Thyroid gland (tissue), 4 donors: ENCODE data around the gene PSME1. TPM values are rescaled to one million over a fixed set of nuclear protein-coding genes. Genes with fewer than 3 reads are reported as not detected.

ENCODE experiments used
- DNase-seq, 2 donors: peaks; one replicate each; pipeline ENCODE4 v3.0.0-alpha.2; 2019
- H3K27ac ChIP-seq, 3 donors: fragments of 200-600 bp; sonication (generic); 1 replicate in 2 of 3; 2 replicates in 1 of 3; pipeline ENCODE4 v1.5.1; 2016 to 2019; ENCODE audit warnings: mild to moderate bottlenecking in 1 of 3, moderate library complexity in 1 of 3
- H3K27me3 ChIP-seq: fragments of 200-600 bp; sonication (generic); one replicate; pipeline ENCODE4 v1.5.1; 2019
- H3K36me3 ChIP-seq, 2 donors: fragments of 200-600 bp; sonication (generic); one replicate each; pipeline ENCODE4 v1.5.1; 2016 to 2019
- H3K4me1 ChIP-seq, 2 donors: fragments of 200-600 bp; sonication (generic); one replicate each; pipeline ENCODE4 v1.5.1; 2017 to 2019
- H3K4me3 ChIP-seq, 3 donors: fragments of 200-600 bp; sonication (generic); replicated peaks in 1 of 3; 1 replicate in 2 of 3; 2 replicates in 1 of 3; pipeline ENCODE4 v1.5.1; 2016; ENCODE audit warnings: mild to moderate bottlenecking in 1 of 3
- H3K9me3 ChIP-seq: fragments of 200-600 bp; sonication (generic); one replicate; pipeline ENCODE4 v1.5.1; 2017
- POLR2A ChIP-seq, 2 donors: fragments of 450-650 bp; IDR thresholded peaks; one replicate each; pipeline ENCODE4 v1.6.1; 2017; ENCODE audit warnings: antibody characterized with exemption in 2 of 2, mild to moderate bottlenecking in 2 of 2, moderate library complexity in 1 of 2
- WGBS, 2 donors: methylation state at CpG; one replicate each; pipeline ENCODE4 v1.1.5; 2017; 5-methylcytosine and 5-hydroxymethylcytosine counted together
- intact Hi-C: fragments of 100-400 bp; cut with DNase I; formaldehyde crosslinking; loops from one replicate; pipeline ENCODE4 v1.15.1; 2023
- total RNA-seq, 4 donors: library from RNA; depleted of rRNA; stranded (reverse); fragments of >200 nt; gene quantifications; one replicate each; pipeline ENCODE4 v1.2.3, GENCODE V29; 2016
- TF ChIP-seq, protein P1 (sequence below), 6 experiments: fragments of 200-600 bp in 3 of 6; fragments of 450-650 bp in 3 of 6; sonication (generic) in 3 of 6; IDR thresholded peaks; one replicate each; pipeline ENCODE4 v1.5.1; 2016 to 2019; ENCODE audit warnings: antibody characterized with exemption in 6 of 6, mild to moderate bottlenecking in 2 of 6, inconsistent platforms in 1 of 6, moderate library complexity in 1 of 6

Gene PSME1
- total RNA-seq, 4 donors from 2014 or later: 117 to 193 (median 186) TPM

DNA sequence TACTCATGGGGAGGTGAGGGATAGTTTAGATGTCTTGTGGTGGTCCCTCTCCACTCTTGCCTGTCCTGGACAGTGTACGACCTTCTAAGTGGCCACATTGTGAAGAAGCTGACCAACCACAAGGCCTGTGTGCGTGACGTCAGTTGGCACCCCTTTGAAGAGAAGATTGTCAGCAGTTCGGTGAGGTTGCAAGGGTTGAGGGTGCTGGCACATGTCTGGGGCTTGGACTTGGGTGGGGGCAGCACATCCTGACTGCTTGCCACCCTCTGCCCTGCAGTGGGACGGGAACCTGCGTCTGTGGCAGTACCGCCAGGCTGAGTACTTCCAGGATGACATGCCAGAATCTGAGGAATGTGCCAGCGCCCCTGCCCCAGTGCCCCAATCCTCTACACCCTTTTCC, 13.1 kb upstream of the PSME1 start:
- H3K4me3 ChIP-seq: no peak overlapping the region
- no peak overlapping the region for H3K27ac ChIP-seq
- no peak for DNase-seq
- no peaks in the 10 kb centered on the region for H3K27me3 ChIP-seq
- no peak for TF ChIP-seq POLR2A (IDR thresholded peaks at IDR 0.05)
- TF ChIP-seq, protein P1, sequence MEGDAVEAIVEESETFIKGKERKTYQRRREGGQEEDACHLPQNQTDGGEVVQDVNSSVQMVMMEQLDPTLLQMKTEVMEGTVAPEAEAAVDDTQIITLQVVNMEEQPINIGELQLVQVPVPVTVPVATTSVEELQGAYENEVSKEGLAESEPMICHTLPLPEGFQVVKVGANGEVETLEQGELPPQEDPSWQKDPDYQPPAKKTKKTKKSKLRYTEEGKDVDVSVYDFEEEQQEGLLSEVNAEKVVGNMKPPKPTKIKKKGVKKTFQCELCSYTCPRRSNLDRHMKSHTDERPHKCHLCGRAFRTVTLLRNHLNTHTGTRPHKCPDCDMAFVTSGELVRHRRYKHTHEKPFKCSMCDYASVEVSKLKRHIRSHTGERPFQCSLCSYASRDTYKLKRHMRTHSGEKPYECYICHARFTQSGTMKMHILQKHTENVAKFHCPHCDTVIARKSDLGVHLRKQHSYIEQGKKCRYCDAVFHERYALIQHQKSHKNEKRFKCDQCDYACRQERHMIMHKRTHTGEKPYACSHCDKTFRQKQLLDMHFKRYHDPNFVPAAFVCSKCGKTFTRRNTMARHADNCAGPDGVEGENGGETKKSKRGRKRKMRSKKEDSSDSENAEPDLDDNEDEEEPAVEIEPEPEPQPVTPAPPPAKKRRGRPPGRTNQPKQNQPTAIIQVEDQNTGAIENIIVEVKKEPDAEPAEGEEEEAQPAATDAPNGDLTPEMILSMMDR (IDR thresholded peaks at IDR 0.05): no peak
- intact Hi-C loops: no loop called here
- no peaks in the 10 kb centered on the region for H3K4me1 ChIP-seq
- 96% methylated on average over 8 of the region's 8 CpGs for WGBS, 2 donors
- H3K36me3 ChIP-seq: peaks cover 55 to 63% of the 10 kb centered on the region in 2 donors
- no peaks in the 10 kb centered on the region for H3K9me3 ChIP-seq

DNA sequence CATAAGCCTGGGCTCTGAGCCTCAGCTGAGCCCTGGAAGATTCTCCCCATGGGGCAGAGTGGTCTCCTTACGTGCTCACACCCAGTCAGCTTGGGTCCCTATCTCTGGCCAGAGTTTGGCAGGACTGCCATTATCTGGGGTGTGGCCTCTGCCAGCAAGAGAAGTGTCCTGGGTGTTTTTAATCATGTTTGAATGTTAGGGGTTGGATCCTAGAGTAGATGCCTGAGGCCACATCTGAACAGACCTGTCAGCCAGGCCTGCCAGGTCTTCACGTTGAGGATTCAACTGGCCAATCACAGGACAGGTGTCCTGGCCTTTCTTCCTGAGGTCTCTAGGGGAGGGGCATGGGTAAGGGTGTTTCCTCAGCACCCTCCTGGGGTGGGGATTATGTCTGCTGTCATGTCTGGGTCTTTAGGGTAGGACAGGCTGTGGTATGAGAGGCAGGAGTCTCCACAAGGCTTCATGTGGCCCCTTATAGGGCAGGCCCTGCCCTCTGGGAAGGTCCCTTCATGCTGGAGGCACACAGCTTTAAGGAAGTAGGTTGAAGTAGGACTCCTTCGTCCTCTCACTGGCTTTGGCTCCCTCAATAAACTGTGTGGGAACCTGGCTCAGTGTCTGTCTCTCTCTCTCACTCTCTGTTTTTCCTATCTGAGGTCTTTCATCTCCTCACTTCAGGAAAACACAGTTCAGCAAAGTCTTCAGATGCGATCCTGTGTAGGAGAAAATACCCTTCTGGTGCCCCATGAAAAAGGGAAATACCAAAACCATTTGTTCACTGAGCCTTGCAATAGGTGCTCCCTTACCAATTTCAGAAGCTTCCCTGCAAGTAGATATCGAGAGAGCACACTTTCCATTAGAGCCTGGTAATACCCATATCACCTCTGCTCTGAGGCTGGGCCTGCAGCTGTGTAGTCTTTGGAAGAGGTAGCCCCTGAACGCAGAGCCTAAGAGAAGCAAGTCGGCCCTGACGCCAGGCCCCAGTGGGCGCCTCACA, 12.3 kb upstream of the PSME1 start:
- TF ChIP-seq, protein P1 (IDR thresholded peaks at IDR 0.05): no peak
- no peak for TF ChIP-seq POLR2A (IDR thresholded peaks at IDR 0.05)
- no peak for DNase-seq
- intact Hi-C loops: no loop called here
- Histone ChIP-seq H3K9me3 (no peaks in the 10 kb centered on the region), H3K36me3 (peaks cover 47 to 55% of the 10 kb centered on the region in 2 donors), H3K27ac (no peak overlapping the region), H3K27me3 (no peaks in the 10 kb centered on the region), H3K4me1 (no peaks in the 10 kb centered on the region), H3K4me3 (no peak overlapping the region)
- 85 to 87% methylated on average over 9 of the region's 9 CpGs for WGBS, 2 donors

DNA sequence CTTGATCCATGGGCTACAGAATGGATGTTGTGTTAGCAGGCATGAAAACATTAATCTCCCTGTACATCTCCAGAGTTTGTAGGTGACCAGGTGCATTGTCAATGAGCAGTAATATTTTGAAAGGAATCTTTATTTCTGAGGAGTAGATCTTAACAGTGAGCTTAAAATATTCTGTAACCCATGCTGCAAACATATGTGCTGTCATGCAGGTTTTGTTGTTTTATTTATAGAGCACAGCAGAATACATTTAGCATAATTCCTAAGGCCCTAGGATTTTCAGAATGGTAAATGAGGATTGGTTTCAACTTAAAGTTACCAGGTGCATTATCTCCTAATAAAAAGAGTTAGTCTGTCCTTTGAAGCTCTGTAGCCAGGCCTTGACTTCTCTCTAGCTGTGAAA, 9.1 kb upstream of the PSME1 start:
- H3K9me3 ChIP-seq: no peaks in the 10 kb centered on the region
- intact Hi-C loops: no loop called here
- H3K36me3 ChIP-seq: peaks cover 18 to 24% of the 10 kb centered on the region in 2 donors
- H3K4me3 ChIP-seq: no peak overlapping the region
- TF ChIP-seq, protein P1 (IDR thresholded peaks at IDR 0.05): no peak
- H3K27me3 ChIP-seq: no peaks in the 10 kb centered on the region
- no peak overlapping the region for H3K27ac ChIP-seq
- DNase-seq: no peak
- peaks cover 0 to 3% of the 10 kb centered on the region in 2 donors for H3K4me1 ChIP-seq

DNA sequence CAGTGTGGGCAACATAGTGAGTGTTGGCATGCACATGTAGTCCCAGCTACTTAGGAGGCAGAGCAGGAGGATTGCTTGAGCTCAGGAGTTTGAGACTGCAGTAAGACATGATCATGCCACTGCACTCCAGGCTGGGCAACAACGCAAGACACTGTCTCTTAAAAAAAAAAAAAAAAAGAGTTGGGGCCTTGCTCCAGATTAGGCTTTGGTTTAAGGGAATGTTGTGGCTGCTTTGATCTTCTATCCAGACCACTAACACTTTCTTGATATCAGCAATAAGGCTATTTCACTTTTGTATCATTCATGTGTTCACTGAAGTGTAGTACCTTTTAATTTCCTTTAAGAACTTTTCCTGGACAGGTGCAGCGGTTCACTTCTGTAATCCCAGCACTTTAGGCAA, 8.3 kb upstream of the PSME1 start:
- peaks cover 12 to 17% of the 10 kb centered on the region in 2 donors for H3K36me3 ChIP-seq
- peaks cover 0 to 3% of the 10 kb centered on the region in 2 donors for H3K4me1 ChIP-seq
- H3K27ac ChIP-seq: no peak overlapping the region
- intact Hi-C loops: no loop called here
- H3K9me3 ChIP-seq: no peaks in the 10 kb centered on the region
- H3K4me3 ChIP-seq: no peak overlapping the region
- H3K27me3 ChIP-seq: no peaks in the 10 kb centered on the region
- no peak for DNase-seq
- TF ChIP-seq, protein P1 (IDR thresholded peaks at IDR 0.05): no peak
- no peak for TF ChIP-seq POLR2A (IDR thresholded peaks at IDR 0.05)
- WGBS, 2 donors: 91 to 98% methylated on average over 2 of the region's 2 CpGs

DNA sequence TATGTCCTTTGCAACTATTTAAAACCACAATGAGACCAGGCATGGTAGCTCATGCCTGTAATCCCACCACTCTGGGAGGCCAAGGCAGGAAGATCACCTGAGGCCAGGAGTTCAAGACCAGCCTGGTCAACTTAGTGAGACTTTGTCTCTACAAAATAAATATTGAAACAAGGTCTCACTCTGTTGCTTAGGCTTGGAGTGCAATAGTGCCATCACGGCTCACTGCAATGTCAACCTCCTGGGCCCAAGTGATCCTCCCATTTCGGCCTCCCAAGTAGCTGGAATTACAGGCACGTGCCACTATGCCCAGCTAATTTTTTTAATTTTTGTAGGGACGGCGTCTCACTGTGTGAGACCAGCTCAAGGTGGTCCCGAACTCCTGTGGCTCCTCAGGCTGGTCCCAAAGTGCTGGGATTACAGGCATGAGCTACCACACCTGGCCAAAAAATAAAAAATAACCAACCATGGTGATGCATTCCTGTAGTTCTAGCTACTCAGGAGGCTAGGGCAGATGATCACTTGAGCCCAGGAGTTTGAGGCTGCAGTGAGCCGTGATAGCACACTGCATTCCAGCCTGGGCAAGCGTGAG, 6.5 kb upstream of the PSME1 start:
- Histone ChIP-seq H3K27ac (no peak overlapping the region), H3K36me3 (no peaks in the 10 kb centered on the region), H3K4me3 (no peak overlapping the region), H3K4me1 (peaks cover 0 to 3% of the 10 kb centered on the region in 2 donors), H3K27me3 (no peaks in the 10 kb centered on the region), H3K9me3 (no peaks in the 10 kb centered on the region)
- intact Hi-C loops: no loop called here
- 88 to 91% methylated on average over 8 of the region's 8 CpGs for WGBS, 2 donors
- no peak for DNase-seq
- TF ChIP-seq, protein P1 (IDR thresholded peaks at IDR 0.05): no peak
- TF ChIP-seq POLR2A (IDR thresholded peaks at IDR 0.05): no peak
